ENCODE results near the gene FGD5. TPM values are rescaled to one million over a fixed set of nuclear protein-coding genes. Genes with fewer than 3 reads are reported as not detected.

Gene FGD5
- total RNA-seq, 1 donor from 2014 or later: 0.22 TPM

DNA sequence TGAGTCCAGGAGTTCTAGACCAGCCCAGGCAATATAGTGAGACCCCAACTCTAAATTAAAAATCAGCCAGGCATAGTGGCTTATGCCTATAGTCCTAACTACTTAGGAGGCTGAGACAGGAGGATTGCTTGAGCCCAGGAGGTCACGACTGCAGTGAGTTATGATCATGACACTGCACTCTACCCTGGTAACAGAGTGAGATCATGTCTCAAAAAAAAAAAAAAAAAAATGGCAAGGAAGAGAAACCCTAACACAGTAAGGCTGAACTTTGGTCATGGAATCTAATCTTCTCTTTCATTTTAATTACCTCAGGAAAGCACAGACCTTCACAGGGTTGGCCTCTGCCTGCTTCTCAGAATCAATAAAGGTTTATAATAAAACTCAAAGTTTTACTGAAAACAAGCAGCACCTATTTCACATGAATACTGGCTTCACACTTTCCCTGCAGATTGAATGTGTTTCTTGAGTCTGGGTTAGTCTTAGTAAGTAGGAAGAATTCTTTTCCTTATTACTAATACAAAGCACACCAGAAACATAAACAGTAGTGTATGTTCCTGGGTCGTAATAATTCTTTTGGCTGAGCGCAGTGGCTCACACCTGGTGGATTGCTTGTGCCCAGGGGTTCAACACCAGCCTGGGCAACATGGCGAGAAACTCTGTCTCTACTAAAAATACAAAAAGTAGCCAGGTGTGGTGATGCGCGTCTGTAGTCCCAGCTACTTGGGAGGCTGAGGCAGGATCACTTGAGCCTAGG is 117.0 kb downstream of the FGD5 start:
- TF ChIP-seq, protein P1, sequence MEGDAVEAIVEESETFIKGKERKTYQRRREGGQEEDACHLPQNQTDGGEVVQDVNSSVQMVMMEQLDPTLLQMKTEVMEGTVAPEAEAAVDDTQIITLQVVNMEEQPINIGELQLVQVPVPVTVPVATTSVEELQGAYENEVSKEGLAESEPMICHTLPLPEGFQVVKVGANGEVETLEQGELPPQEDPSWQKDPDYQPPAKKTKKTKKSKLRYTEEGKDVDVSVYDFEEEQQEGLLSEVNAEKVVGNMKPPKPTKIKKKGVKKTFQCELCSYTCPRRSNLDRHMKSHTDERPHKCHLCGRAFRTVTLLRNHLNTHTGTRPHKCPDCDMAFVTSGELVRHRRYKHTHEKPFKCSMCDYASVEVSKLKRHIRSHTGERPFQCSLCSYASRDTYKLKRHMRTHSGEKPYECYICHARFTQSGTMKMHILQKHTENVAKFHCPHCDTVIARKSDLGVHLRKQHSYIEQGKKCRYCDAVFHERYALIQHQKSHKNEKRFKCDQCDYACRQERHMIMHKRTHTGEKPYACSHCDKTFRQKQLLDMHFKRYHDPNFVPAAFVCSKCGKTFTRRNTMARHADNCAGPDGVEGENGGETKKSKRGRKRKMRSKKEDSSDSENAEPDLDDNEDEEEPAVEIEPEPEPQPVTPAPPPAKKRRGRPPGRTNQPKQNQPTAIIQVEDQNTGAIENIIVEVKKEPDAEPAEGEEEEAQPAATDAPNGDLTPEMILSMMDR (IDR thresholded peaks at IDR 0.05): no peak
- H3K4me3 Mint-ChIP-seq (ENCODE audit: unreplicated experiment): no peak overlapping the region
- no peaks in the 10 kb centered on the region for H3K36me3 Mint-ChIP-seq (ENCODE audit: low read depth)
- DNase-seq (ENCODE audit: low spot score): no peak
- no peak overlapping the region for H3K27ac Mint-ChIP-seq (ENCODE audit: unreplicated experiment)
- H3K27me3 Mint-ChIP-seq (ENCODE audit: low read depth): no peaks in the 10 kb centered on the region
- peaks cover 4% of the 10 kb centered on the region for H3K4me1 Mint-ChIP-seq (ENCODE audit: low read depth)
- no peaks in the 10 kb centered on the region for H3K9me3 Mint-ChIP-seq (ENCODE audit: low read depth)

DNA sequence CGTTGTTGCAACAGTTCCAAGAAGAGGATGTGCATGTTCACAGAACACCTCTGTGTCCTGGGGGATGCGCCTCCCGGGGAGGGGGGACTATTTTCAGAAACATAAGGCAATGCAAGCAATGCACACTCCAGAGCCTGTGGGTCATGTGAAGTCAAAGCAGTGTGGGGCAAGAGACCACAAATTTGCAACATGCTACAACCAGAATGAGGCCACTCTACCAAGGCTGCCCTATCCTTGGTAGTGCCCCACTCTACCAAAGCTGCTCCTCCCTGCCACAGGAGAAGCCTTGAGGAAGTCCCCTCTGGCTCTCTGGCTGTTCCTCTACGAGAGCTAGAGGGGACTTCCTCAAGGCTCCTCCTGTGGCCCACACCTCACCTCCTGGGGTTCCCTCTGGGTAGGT is 120.2 kb downstream of the FGD5 start:
- TF ChIP-seq, protein P1 (IDR thresholded peaks at IDR 0.05): no peak
- no peak overlapping the region for H3K4me3 Mint-ChIP-seq (ENCODE audit: unreplicated experiment)
- DNase-seq (ENCODE audit: low spot score): no peak
- peaks cover under 1% of the 10 kb centered on the region for H3K4me1 Mint-ChIP-seq (ENCODE audit: low read depth)
- no peaks in the 10 kb centered on the region for H3K9me3 Mint-ChIP-seq (ENCODE audit: low read depth)
- peaks cover 3% of the 10 kb centered on the region for H3K36me3 Mint-ChIP-seq (ENCODE audit: low read depth)
- H3K27me3 Mint-ChIP-seq (ENCODE audit: low read depth): no peaks in the 10 kb centered on the region
- no peak overlapping the region for H3K27ac Mint-ChIP-seq (ENCODE audit: unreplicated experiment)

DNA sequence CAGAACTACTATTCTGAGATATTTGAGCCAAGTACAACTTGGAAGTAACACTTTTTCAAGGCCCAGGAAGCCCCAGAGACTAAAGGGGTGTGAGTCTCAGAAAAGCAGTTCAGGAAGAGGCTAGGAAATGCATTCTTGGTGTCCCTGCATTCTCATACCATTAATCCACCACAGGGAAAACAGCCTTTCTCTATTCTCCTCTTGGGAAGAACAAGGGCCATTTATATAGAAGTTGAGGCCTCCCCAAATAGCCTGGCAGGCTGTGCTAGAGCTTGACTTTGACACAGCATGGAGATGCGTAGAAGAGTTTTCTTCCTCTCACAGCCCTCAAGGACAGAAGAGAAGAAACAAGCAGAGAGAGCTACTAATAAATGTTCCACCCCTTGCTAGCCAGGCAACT is 123.1 kb downstream of the FGD5 start:
- H3K27me3 Mint-ChIP-seq (ENCODE audit: low read depth): no peaks in the 10 kb centered on the region
- peaks cover 8% of the 10 kb centered on the region for H3K36me3 Mint-ChIP-seq (ENCODE audit: low read depth)
- no peaks in the 10 kb centered on the region for H3K9me3 Mint-ChIP-seq (ENCODE audit: low read depth)
- no peak overlapping the region for H3K27ac Mint-ChIP-seq (ENCODE audit: unreplicated experiment)
- TF ChIP-seq, protein P1 (IDR thresholded peaks at IDR 0.05): no peak
- H3K4me1 Mint-ChIP-seq (ENCODE audit: low read depth): peaks cover 15% of the 10 kb centered on the region
- DNase-seq (ENCODE audit: low spot score): no peak
- no peak overlapping the region for H3K4me3 Mint-ChIP-seq (ENCODE audit: unreplicated experiment)

DNA sequence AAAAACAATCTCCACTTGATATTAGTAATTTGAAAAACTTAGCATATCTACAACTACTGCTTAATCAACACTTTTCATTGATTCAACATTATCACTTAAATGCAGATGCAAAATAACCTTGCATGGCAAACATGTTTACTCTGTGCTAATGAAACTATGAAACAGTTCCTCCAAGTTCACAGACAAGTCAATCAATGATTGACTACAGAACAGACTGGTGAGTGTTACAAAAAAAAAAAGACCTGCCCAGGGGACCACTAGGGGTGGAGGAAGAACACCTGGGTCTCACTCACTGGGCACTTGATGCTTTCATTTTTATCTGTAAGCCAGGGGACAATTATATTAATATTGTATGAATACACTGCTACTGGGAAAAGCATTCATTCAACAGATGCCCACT is 124.3 kb downstream of the FGD5 start:
- no peak overlapping the region for H3K27ac Mint-ChIP-seq (ENCODE audit: unreplicated experiment)
- DNase-seq (ENCODE audit: low spot score): no peak
- no peak overlapping the region for H3K4me3 Mint-ChIP-seq (ENCODE audit: unreplicated experiment)
- no peaks in the 10 kb centered on the region for H3K27me3 Mint-ChIP-seq (ENCODE audit: low read depth)
- no peaks in the 10 kb centered on the region for H3K9me3 Mint-ChIP-seq (ENCODE audit: low read depth)
- H3K4me1 Mint-ChIP-seq (ENCODE audit: low read depth): peaks cover 16% of the 10 kb centered on the region
- H3K36me3 Mint-ChIP-seq (ENCODE audit: low read depth): peaks cover 8% of the 10 kb centered on the region
- TF ChIP-seq, protein P1 (IDR thresholded peaks at IDR 0.05): no peak

DNA sequence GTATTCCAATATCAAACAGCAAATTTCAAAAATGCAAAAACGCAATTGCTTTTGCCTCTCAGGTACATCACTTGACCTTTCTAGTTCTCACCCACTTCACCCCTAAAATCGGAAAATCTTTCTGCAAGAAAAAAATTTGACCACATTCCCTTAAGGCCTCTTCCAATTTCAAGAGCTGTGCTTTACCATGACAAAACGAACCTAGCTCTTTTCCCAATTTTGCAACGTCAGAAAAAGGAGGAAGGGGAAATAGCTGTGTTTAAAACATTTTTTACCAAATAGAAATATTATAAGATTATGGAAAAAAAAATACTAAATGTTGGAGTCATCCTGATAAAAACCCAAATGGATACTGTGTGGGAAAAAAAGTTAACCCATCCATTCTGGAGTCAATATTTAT is 127.5 kb downstream of the FGD5 start:
- TF ChIP-seq, protein P1 (IDR thresholded peaks at IDR 0.05): no peak

More for the DNA sequence above, 127.5 kb downstream of the FGD5 start:
- Mint-ChIP-seq H3K27me3 (ENCODE audit: low read depth) (no peaks in the 10 kb centered on the region), H3K36me3 (ENCODE audit: low read depth) (peaks cover 10% of the 10 kb centered on the region), H3K4me3 (ENCODE audit: unreplicated experiment) (peak overlapping the region; percentile 81), H3K9me3 (ENCODE audit: low read depth) (no peaks in the 10 kb centered on the region), H3K4me1 (ENCODE audit: low read depth) (peaks cover 28% of the 10 kb centered on the region), H3K27ac (ENCODE audit: unreplicated experiment) (peak overlapping the region; percentile 93)
- DNase-seq (ENCODE audit: low spot score): no peak
